Left renal pelvis (tissue), 4 donors: ENCODE data around the gene ISX. TPM values are rescaled to one million over a fixed set of nuclear protein-coding genes. Genes with fewer than 3 reads are reported as not detected.

Experiments used
- DNase-seq, 4 donors: peaks; one replicate each; pipeline ENCODE4 v3.0.0-alpha.2; 2013; ENCODE audit warnings: low read depth in 4 of 4, low spot score in 3 of 4
- polyA plus RNA-seq, 4 donors: library from polyadenylated mRNA; unstranded; fragments of 120-200 nt; gene quantifications; one replicate each; pipeline ENCODE4 v1.2.1, GENCODE V29; 2013; ENCODE audit not compliant: insufficient read length in 4 of 4

Gene ISX
- polyA plus RNA-seq, 4 donors: 0.05 to 0.32 (median 0.25) TPM

- DNase-seq: no peak
Measured at GRCh38 chr22:35104491-35104890, 38.5 kb downstream of the ISX start.

- DNase-seq: no peak
Measured at GRCh38 chr22:35109616-35110015, 43.7 kb downstream of the ISX start.

- DNase-seq: no peak
Measured at GRCh38 chr22:35111244-35111643, 45.3 kb downstream of the ISX start.

- no peak for DNase-seq
Measured at GRCh38 chr22:35113341-35113740, 47.4 kb downstream of the ISX start.

GRCh38 chr22:35114131-35114980 lies 48.4 kb downstream of the ISX start:
- no peak for DNase-seq

- DNase-seq: no peak
Measured at GRCh38 chr22:35115515-35115914, 49.6 kb downstream of the ISX start.

- DNase-seq: no peak
Measured at GRCh38 chr22:35116269-35116668, 50.3 kb downstream of the ISX start.

GRCh38 chr22:35116817-35117216 lies 50.9 kb downstream of the ISX start:
- DNase-seq: no peak

- DNase-seq: no peak
Measured at GRCh38 chr22:35119494-35119893, 53.5 kb downstream of the ISX start.

GRCh38 chr22:35124691-35125219 lies 58.8 kb downstream of the ISX start:
- no peak for DNase-seq

GRCh38 chr22:35126993-35127392 lies 61.0 kb downstream of the ISX start:
- DNase-seq: no peak

- no peak for DNase-seq
Measured at GRCh38 chr22:35128637-35129036, 62.7 kb downstream of the ISX start.

GRCh38 chr22:35131525-35132000 lies 65.6 kb downstream of the ISX start:
- DNase-seq: no peak

- no peak for DNase-seq
Measured at GRCh38 chr22:35132568-35132967, 66.6 kb downstream of the ISX start.

GRCh38 chr22:35133702-35134380 lies 67.9 kb downstream of the ISX start:
- no peak for DNase-seq

GRCh38 chr22:35134637-35135036 lies 68.7 kb downstream of the ISX start:
- no peak for DNase-seq

- DNase-seq: no peak
Measured at GRCh38 chr22:35135165-35135564, 69.2 kb downstream of the ISX start.

Other genes starting within 250 kb of the ISX start
- gene HMGXB4, start 191.3 kb downstream of the ISX start, polyA plus RNA-seq: 10 to 100 TPM; 28.3 to 31.7 (median 29.4) TPM
- gene TOM1, start 233.7 kb downstream of the ISX start, polyA plus RNA-seq: 10 to 100 TPM; 33.6 to 38.7 (median 36.7) TPM